Measurements from ENCODE around the gene COL26A1. TPM values are rescaled to one million over a fixed set of nuclear protein-coding genes. Genes with fewer than 3 reads are reported as not detected.

The COL26A1 gene
- total and polyA plus RNA-seq, 8 donors = 0.20 to 0.55 (median 0.31) TPM; not detected in 5

DNA sequence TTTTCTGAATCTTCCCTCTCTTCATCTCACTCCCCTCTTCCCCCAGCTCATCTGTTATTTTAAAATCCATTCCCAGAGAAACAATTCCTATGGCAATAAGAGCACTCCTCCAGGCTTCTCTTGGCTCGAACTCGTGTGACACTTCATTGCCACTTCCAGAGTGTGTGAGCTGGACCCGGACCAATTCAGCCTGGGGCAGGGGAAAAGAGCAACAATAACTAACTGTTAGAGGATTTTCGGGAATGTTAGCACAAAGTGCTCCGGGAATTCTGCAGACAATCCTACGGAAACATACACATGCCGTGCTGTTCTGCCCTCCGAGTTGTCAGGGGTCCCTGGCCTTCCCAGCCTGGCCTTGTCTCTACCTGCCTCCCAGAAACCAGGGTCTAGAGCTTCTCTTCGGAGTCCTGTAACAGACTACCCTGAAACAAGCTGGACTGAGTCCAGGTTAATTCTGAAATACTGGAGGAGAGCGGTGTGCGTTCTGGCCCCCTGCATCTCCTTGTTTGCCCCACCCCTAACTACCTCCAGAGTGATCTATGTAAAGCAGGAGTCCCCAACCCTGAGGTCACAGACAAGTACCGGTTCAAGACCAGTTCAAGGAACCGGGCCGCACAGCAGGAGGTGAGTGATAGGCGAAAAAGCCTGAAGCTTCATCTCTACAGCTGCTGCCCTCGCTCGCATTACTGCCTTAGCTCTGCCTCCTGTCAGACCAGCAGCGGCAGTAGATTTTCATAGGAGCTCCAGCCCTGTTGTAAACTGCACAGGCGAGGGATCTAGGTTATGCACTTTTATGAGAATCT, 11.3 kb downstream of the COL26A1 start:
- no peak overlapping the region for H3K27ac ChIP-seq
- 71 to 77% (median 72%) methylated on average over 19 of the region's 19 CpGs for WGBS, 5 donors
- TF ChIP-seq EP300 (IDR thresholded peaks at IDR 0.05) (no peak), POLR2A (IDR thresholded peaks at IDR 0.05) (no peak), POLR2AphosphoS5 (IDR thresholded peaks at IDR 0.05) (no peak)
- TF ChIP-seq, protein P1, sequence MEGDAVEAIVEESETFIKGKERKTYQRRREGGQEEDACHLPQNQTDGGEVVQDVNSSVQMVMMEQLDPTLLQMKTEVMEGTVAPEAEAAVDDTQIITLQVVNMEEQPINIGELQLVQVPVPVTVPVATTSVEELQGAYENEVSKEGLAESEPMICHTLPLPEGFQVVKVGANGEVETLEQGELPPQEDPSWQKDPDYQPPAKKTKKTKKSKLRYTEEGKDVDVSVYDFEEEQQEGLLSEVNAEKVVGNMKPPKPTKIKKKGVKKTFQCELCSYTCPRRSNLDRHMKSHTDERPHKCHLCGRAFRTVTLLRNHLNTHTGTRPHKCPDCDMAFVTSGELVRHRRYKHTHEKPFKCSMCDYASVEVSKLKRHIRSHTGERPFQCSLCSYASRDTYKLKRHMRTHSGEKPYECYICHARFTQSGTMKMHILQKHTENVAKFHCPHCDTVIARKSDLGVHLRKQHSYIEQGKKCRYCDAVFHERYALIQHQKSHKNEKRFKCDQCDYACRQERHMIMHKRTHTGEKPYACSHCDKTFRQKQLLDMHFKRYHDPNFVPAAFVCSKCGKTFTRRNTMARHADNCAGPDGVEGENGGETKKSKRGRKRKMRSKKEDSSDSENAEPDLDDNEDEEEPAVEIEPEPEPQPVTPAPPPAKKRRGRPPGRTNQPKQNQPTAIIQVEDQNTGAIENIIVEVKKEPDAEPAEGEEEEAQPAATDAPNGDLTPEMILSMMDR (IDR thresholded peaks at IDR 0.05) = no peak

GRCh38 chr7:101374990-101375389, 12.3 kb downstream of the COL26A1 start:
- no peak for TF ChIP-seq EP300 (IDR thresholded peaks at IDR 0.05)
- TF ChIP-seq, protein P1 (IDR thresholded peaks at IDR 0.05) = no peak
- Histone ChIP-seq H3K4me3 (no peak overlapping the region), H3K36me3 (no peaks in the 10 kb centered on the region), H3K27ac (no peak overlapping the region), H3K9me3 (no peaks in the 10 kb centered on the region), H3K27me3 (peaks cover 0 to 56% (median 0%) of the 10 kb centered on the region in 3 donors), H3K4me1 (no peaks in the 10 kb centered on the region)
- intact Hi-C loops (cut with DNase I; ENCODE audit: low total_unique reads) = no loop called here
- 94 to 100% (median 96%) methylated on average over 3 of the region's 3 CpGs for whole genome bisulfite sequencing, 5 donors
- no peak for DNase-seq

More for the DNA sequence above, 11.3 kb downstream of the COL26A1 start:
- H3K4me3 ChIP-seq = no peak overlapping the region
- H3K9me3 ChIP-seq = no peaks in the 10 kb centered on the region
- H3K4me1 ChIP-seq = no peaks in the 10 kb centered on the region
- no peaks in the 10 kb centered on the region for H3K36me3 ChIP-seq
- intact Hi-C loops (cut with DNase I; ENCODE audit: low total_unique reads) = no loop called here
- no peak for DNase-seq
- H3K27me3 ChIP-seq = peaks cover 0 to 64% (median 0%) of the 10 kb centered on the region in 3 donors

- no peaks in the 10 kb centered on the region for H3K4me1 ChIP-seq
- peaks cover 0 to 40% (median 0%) of the 10 kb centered on the region in 3 donors for H3K27me3 ChIP-seq
- no peaks in the 10 kb centered on the region for H3K36me3 ChIP-seq
- intact Hi-C loops (cut with DNase I; ENCODE audit: low total_unique reads) = no loop called here
- 78 to 85% (median 83%) methylated on average over 5 of the region's 5 CpGs for WGBS, 5 donors
- H3K4me3 ChIP-seq = no peak overlapping the region
- H3K9me3 ChIP-seq = no peaks in the 10 kb centered on the region
- DNase-seq = no peak
- TF ChIP-seq POLR2AphosphoS5 (IDR thresholded peaks at IDR 0.05) (no peak), EP300 (IDR thresholded peaks at IDR 0.05) (no peak), POLR2A (IDR thresholded peaks at IDR 0.05) (no peak)
- TF ChIP-seq, protein P1 (IDR thresholded peaks at IDR 0.05) = no peak
- no peak overlapping the region for H3K27ac ChIP-seq
Observed at GRCh38 chr7:101376601-101377000, 13.9 kb downstream of the COL26A1 start.

DNA sequence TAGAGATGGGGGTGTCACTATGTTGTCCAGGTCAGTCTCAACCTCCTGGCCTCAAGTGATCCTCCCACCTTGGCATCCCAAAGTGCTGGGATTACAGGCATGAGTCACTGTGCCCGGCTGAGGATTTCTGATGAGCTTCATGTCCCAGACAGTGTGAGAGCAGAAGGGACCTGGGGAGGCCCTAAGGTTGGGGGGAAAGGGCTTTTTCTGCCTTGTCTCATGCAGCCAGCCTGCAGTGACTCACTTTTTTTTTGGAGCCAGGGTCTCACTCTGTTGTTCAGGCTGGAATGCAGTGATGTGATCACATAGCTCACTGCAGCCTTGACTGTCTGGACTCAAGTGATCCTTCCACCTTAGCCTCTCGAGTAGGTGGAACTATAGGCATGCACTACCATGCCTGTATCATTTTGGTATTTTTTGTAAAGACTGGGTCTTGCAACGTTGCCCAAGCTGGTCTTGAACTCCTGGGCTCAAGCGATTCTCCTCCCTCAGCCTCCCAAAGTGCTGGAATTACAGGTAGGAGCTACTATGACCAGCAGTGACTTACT, 14.6 kb downstream of the COL26A1 start:
- Histone ChIP-seq H3K27ac (no peak overlapping the region), H3K9me3 (peaks cover 0 to 4% (median 0%) of the 10 kb centered on the region in 4 donors), H3K4me1 (no peaks in the 10 kb centered on the region), H3K27me3 (peaks cover 0 to 34% (median 0%) of the 10 kb centered on the region in 3 donors), H3K4me3 (no peak overlapping the region), H3K36me3 (no peaks in the 10 kb centered on the region)
- no peak for TF ChIP-seq EP300 (IDR thresholded peaks at IDR 0.05)
- intact Hi-C loops (cut with DNase I; ENCODE audit: low total_unique reads) = no loop called here
- 72 to 83% (median 81%) methylated on average over 4 of the region's 4 CpGs for WGBS, 5 donors
- no peak for DNase-seq

DNA sequence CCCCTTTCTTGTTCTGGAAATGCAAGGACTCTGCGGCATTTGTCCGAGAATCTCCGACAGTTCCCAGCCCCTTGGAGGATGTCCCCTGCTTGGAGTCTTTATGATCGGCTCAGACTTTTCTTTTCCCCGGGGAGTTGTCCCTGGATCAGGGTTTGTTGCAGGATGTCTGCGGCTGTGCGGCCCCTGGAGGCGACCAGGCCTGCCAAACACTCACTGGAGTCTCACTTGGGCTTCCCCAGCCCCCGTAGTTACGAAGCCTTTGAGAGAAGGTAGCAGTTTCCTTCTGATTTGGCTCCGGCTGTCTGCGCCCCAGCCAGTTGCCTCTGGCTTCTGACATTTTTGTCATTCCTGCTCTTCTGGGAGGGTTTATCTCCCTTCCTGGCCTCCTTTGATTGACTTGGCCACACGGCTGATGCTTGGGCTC, 16.1 kb downstream of the COL26A1 start:
- TF ChIP-seq, protein P1 (IDR thresholded peaks at IDR 0.05) = no peak
- no peak for TF ChIP-seq POLR2AphosphoS5 (IDR thresholded peaks at IDR 0.05)
- Histone ChIP-seq H3K27me3 (peaks cover 0 to 19% (median 0%) of the 10 kb centered on the region in 3 donors), H3K4me3 (no peak overlapping the region), H3K27ac (no peak overlapping the region), H3K36me3 (no peaks in the 10 kb centered on the region), H3K4me1 (no peaks in the 10 kb centered on the region), H3K9me3 (peaks cover 0 to 4% (median 0%) of the 10 kb centered on the region in 4 donors)
- DNase-seq = peak in 1 of 2 donors; percentile 44
- 32 to 41% (median 40%) methylated on average over 13 of the region's 13 CpGs for WGBS, 5 donors
- intact Hi-C loops (cut with DNase I; ENCODE audit: low total_unique reads) = no loop called here

All from stomach (tissue), 9 donors.